Peyer's patch (tissue), 4 donors: ENCODE data around the gene SCO1.

Experiments
- POLR2A ChIP-seq, 2 donors: fragments of 450-650 bp; IDR thresholded peaks; one replicate each; pipeline ENCODE4 v1.5.1; 2017; ENCODE audit warnings: antibody characterized with exemption in 2 of 2, mild to moderate bottlenecking in 2 of 2, moderate library complexity in 2 of 2
- TF ChIP-seq, protein P1 (sequence below), 6 experiments: fragments of 450-650 bp in 4 of 6; fragments of 200-600 bp in 2 of 6; sonication (generic) in 1 of 6; IDR thresholded peaks; one replicate each; pipeline ENCODE4 v1.5.1; 2017 to 2019; ENCODE audit warnings: antibody characterized with exemption in 6 of 6, mild to moderate bottlenecking in 3 of 6, moderate library complexity in 1 of 6

DNA sequence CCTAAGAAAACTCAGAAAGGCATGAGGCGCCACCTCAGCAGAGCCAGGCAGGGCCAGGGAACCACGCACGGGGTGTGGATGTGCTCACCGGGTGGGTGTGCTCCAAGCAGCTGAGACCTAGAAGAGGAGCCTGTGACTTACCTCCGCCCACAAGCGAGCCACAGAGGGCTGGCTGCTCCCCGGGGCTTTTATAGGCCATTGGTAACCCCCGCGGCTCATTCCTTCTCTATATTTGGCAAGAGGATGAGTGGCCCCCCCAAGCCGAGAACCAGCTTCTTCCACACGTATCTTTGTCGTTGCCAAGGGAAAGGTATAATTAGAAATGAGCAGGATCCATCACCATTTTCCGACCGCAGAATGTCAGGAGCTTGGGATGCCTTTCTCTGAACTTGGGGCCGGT is 40.2 kb downstream of the SCO1 start, which contains the start of gene MYH3:
- TF ChIP-seq, protein P1, sequence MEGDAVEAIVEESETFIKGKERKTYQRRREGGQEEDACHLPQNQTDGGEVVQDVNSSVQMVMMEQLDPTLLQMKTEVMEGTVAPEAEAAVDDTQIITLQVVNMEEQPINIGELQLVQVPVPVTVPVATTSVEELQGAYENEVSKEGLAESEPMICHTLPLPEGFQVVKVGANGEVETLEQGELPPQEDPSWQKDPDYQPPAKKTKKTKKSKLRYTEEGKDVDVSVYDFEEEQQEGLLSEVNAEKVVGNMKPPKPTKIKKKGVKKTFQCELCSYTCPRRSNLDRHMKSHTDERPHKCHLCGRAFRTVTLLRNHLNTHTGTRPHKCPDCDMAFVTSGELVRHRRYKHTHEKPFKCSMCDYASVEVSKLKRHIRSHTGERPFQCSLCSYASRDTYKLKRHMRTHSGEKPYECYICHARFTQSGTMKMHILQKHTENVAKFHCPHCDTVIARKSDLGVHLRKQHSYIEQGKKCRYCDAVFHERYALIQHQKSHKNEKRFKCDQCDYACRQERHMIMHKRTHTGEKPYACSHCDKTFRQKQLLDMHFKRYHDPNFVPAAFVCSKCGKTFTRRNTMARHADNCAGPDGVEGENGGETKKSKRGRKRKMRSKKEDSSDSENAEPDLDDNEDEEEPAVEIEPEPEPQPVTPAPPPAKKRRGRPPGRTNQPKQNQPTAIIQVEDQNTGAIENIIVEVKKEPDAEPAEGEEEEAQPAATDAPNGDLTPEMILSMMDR (IDR thresholded peaks at IDR 0.05): no peak
- TF ChIP-seq POLR2A (IDR thresholded peaks at IDR 0.05): no peak
